Measurements from ENCODE around the gene KCNQ4.

Gene KCNQ4

DNA sequence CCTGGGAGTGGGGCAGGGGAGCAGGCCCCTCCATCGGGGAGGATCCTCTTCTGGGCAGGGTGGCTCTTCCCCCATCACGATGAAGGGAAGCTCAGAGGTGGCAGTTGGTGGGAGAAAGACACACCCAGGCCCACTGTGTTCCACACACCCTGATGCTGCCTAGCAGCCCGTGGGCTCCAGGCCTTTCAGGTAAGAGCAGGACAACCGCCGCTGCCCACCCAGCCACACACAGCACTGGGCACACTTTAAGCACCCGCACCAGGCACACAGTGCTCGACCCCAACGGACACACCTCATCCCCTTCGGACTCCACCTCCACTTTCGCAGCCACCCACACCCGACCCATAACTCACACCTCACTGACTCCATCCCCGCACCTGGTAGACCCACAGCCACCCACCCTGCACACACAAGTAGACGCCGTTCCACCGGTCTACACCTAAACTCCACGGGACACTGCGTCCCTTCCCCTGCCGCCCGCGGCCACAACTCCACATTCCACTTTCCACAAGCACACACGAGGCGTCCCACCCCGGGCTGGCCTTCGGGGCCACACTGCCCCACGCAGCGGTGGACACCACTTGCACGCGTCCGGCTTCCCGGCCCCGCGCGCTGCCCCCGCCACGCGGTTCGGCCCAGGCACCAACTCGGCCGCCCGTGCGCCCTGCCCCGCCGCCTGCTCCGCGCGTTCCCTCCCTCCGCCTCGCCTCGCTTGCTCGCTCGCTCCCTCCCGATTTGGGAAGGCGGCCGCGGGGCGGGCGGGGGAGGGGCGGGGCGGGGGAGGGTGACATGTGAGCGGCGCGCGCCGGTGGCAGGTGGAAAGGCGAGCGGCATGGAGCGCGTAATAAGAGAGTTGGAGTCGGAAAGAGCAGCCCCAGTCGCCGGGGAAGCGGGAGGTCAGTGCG lies at the start of gene KCNQ4:
Gene KCNQ4 (plus strand): TSS at position 787 of the 905 bp plus-strand sequence. CDS start 307 bp downstream, outside the sequence.
- Histone ChIP-seq H3K9me3 (ENCODE audit: severe bottlenecking) (no peaks in the 10 kb centered on the region), H3K36me3 (ENCODE audit: low read depth) (no peaks in the 10 kb centered on the region), H3K4me1 (ENCODE audit: insufficient read depth, poor library complexity, severe bottlenecking) (no peaks in the 10 kb centered on the region), H3K27ac (ENCODE audit: poor library complexity, severe bottlenecking) (no peak within 1 kb of the TSS), H3K27me3 (ENCODE audit: insufficient read depth, poor library complexity, severe bottlenecking) (peaks cover 10% of the 10 kb centered on the region), H3K4me3 (ENCODE audit: severe bottlenecking) (peak within 1 kb of the TSS; percentile 27)
- peak; percentile 45; the same call in 2 of the 3 replicates for ATAC-seq (ENCODE audit: low read depth)
- TF ChIP-seq, protein P1, sequence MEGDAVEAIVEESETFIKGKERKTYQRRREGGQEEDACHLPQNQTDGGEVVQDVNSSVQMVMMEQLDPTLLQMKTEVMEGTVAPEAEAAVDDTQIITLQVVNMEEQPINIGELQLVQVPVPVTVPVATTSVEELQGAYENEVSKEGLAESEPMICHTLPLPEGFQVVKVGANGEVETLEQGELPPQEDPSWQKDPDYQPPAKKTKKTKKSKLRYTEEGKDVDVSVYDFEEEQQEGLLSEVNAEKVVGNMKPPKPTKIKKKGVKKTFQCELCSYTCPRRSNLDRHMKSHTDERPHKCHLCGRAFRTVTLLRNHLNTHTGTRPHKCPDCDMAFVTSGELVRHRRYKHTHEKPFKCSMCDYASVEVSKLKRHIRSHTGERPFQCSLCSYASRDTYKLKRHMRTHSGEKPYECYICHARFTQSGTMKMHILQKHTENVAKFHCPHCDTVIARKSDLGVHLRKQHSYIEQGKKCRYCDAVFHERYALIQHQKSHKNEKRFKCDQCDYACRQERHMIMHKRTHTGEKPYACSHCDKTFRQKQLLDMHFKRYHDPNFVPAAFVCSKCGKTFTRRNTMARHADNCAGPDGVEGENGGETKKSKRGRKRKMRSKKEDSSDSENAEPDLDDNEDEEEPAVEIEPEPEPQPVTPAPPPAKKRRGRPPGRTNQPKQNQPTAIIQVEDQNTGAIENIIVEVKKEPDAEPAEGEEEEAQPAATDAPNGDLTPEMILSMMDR (IDR thresholded peaks at IDR 0.05; ENCODE audit: poor library complexity, severe bottlenecking): no peak
- no peak for DNase-seq (ENCODE audit: low spot score)

DNA sequence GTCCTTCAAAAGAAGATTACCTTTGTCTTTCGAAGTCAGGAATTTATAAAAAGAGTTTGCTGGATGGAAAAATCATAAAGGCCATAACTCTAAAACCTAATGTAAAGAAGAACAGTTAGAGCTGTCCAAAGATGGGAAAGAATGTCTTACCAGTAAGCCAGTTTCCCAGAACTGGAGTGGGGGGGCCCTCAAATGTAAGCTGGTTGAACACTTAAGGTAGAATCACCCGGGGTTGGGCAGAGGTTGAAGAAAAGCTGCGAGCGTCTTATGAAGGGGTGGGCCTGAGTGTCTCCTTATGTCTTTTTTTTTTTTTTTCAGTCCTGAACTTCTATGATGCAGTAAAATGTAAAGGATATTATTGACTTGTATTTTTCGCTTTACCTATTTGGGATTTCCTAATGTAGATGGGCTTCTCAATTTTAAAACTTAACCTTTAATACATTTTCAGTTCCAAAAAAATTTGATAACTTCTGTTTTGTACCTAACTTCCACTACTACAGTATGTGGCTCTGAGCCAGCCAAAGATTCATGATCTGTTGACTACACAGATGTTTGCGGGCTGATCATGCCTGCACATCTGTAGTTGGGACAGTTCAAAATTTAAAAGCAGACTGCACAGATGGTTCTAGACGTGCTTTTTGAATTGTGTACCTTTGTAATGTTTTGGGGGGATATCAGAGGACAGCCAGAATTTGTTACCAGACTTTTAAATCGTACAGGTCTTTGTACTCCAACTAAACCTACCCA lies 48.5 kb upstream of the KCNQ4 start:
- no peak overlapping the region for H3K27ac ChIP-seq (ENCODE audit: poor library complexity, severe bottlenecking)
- H3K4me1 ChIP-seq (ENCODE audit: insufficient read depth, poor library complexity, severe bottlenecking): peaks cover 15% of the 10 kb centered on the region
- peaks cover 20% of the 10 kb centered on the region for H3K36me3 ChIP-seq (ENCODE audit: low read depth)

DNA sequence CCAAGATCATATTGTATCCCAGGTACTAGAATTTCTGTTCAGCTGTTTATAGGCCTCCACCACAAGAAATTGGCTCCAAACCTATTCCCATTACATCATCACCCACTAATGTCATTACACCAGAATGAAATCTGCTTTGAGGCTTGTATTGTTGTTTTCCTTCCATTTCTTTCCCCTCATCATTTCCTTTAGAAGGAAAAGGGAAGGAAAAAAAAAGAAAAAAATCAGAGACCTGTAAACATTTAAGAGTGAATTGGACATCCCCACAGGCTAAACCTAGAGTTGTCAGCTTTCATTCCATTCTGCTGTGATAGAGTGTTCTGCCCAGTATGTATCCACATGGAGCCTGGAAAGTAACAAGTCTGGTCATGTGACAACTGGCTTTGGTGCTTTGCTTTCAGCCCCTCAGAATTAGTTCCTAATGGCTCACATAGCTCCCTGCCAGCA lies 47.5 kb upstream of the KCNQ4 start:
- TF ChIP-seq, protein P1 (IDR thresholded peaks at IDR 0.05; ENCODE audit: poor library complexity, severe bottlenecking): no peak
- Histone ChIP-seq H3K9me3 (ENCODE audit: severe bottlenecking) (no peaks in the 10 kb centered on the region), H3K27me3 (ENCODE audit: insufficient read depth, poor library complexity, severe bottlenecking) (no peaks in the 10 kb centered on the region), H3K27ac (ENCODE audit: poor library complexity, severe bottlenecking) (no peak overlapping the region), H3K36me3 (ENCODE audit: low read depth) (peaks cover 24% of the 10 kb centered on the region), H3K4me1 (ENCODE audit: insufficient read depth, poor library complexity, severe bottlenecking) (peaks cover 15% of the 10 kb centered on the region), H3K4me3 (ENCODE audit: severe bottlenecking) (no peak overlapping the region)
- ATAC-seq (ENCODE audit: low read depth) (0 out of 3 replicates have a peak, but pooled peaks have one; percentile 21), DNase-seq (ENCODE audit: low spot score) (no peak)

More for the DNA sequence above, 48.5 kb upstream of the KCNQ4 start:
- no peak for DNase-seq (ENCODE audit: low spot score)
- no peaks in the 10 kb centered on the region for H3K9me3 ChIP-seq (ENCODE audit: severe bottlenecking)
- no peak for ATAC-seq (ENCODE audit: low read depth)
- H3K4me3 ChIP-seq (ENCODE audit: severe bottlenecking): no peak overlapping the region
- no peaks in the 10 kb centered on the region for H3K27me3 ChIP-seq (ENCODE audit: insufficient read depth, poor library complexity, severe bottlenecking)
- TF ChIP-seq, protein P1 (IDR thresholded peaks at IDR 0.05; ENCODE audit: poor library complexity, severe bottlenecking): no peak

DNA sequence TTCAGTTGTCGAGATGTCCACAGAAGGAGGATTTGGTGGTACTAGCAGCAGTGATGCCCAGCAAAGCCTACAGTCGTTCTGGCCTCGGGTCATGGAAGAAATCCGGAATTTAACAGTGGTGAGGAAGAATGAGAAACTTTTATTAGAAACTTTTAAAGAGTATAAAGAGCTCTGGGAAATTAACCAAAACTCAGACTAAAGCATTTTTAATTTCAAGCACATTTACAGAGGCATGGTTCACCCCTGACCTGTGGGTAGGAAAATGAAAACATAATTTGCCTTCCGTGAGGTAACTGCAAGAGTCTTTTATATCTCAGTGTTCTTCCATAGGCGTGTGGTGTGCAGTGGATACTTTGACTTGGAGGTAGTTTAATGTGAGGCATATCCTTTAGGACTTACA lies 44.8 kb upstream of the KCNQ4 start:
- ATAC-seq (ENCODE audit: low read depth) (no peak), DNase-seq (ENCODE audit: low spot score) (no peak)
- Histone ChIP-seq H3K27me3 (ENCODE audit: insufficient read depth, poor library complexity, severe bottlenecking) (no peaks in the 10 kb centered on the region), H3K9me3 (ENCODE audit: severe bottlenecking) (no peaks in the 10 kb centered on the region), H3K4me1 (ENCODE audit: insufficient read depth, poor library complexity, severe bottlenecking) (peaks cover 11% of the 10 kb centered on the region), H3K27ac (ENCODE audit: poor library complexity, severe bottlenecking) (no peak overlapping the region), H3K36me3 (ENCODE audit: low read depth) (peaks cover 40% of the 10 kb centered on the region), H3K4me3 (ENCODE audit: severe bottlenecking) (no peak overlapping the region)
- TF ChIP-seq, protein P1 (IDR thresholded peaks at IDR 0.05; ENCODE audit: poor library complexity, severe bottlenecking): no peak
